Stimulated activated CD4-positive, alpha-beta T cell treated with anti-CD3 and anti-CD28 coated beads, Interleukin-2, amount 100 ng/mL, for 48 hours (primary cell): ENCODE data around the gene CCNQ.

Experiments used
- DNase-seq, 2 donors: peaks; one replicate each; pipeline ENCODE4 v3.0.0-alpha.2; 2020

CCNQ gene

GRCh38 chrX:153636716-153637115, 37.8 kb upstream of the CCNQ start:
- DNase-seq: no peak

- no peak for DNase-seq
These were observed 37.1 kb upstream of the CCNQ start for GRCh38 chrX:153635788-153636668.

GRCh38 chrX:153635388-153635787, 36.4 kb upstream of the CCNQ start:
- DNase-seq: no peak

GRCh38 chrX:153634832-153635231, 35.9 kb upstream of the CCNQ start:
- no peak for DNase-seq

GRCh38 chrX:153634236-153634635, 35.3 kb upstream of the CCNQ start:
- no peak for DNase-seq

GRCh38 chrX:153633607-153634180, 34.8 kb upstream of the CCNQ start:
- no peak for DNase-seq

GRCh38 chrX:153633048-153633447, 34.1 kb upstream of the CCNQ start:
- DNase-seq: no peak

- no peak for DNase-seq
These were observed 33.6 kb upstream of the CCNQ start for GRCh38 chrX:153632595-153632946.

- DNase-seq: no peak
These were observed 33.1 kb upstream of the CCNQ start for GRCh38 chrX:153631907-153632594.

- DNase-seq: no peak
These were observed 32.4 kb upstream of the CCNQ start for GRCh38 chrX:153631346-153631745.

- no peak for DNase-seq
These were observed 29.7 kb upstream of the CCNQ start for GRCh38 chrX:153628665-153629064.

- DNase-seq: no peak
These were observed 29.2 kb upstream of the CCNQ start for GRCh38 chrX:153628129-153628528.

- DNase-seq: no peak
These were observed 28.8 kb upstream of the CCNQ start for GRCh38 chrX:153627675-153628111.

GRCh38 chrX:153626863-153627674, 28.1 kb upstream of the CCNQ start:
- no peak for DNase-seq

GRCh38 chrX:153626025-153626633, 27.2 kb upstream of the CCNQ start:
- DNase-seq: no peak

- no peak for DNase-seq
These were observed 26.5 kb upstream of the CCNQ start for GRCh38 chrX:153625271-153626024.

- DNase-seq: no peak
These were observed 25.5 kb upstream of the CCNQ start for GRCh38 chrX:153624196-153625091.

GRCh38 chrX:153623310-153624029, 24.5 kb upstream of the CCNQ start:
- no peak for DNase-seq

- no peak for DNase-seq
These were observed 23.8 kb upstream of the CCNQ start for GRCh38 chrX:153622661-153623309.
